WTC11 (cell line): Measurements from ENCODE around the gene ATXN7L2. TPM values are rescaled to one million over a fixed set of nuclear protein-coding genes. Genes with fewer than 3 reads are reported as not detected.

Experiments used
- ATAC-seq: fragments of 200-7000 bp; cut with Tn5 transposase; 2 replicates; pipeline ENCODE4 v1.10.0; 2021; ENCODE audit warnings: mild to moderate bottlenecking, moderate library complexity
- CTCF ChIA-PET: fragments of 300-600 bp; sonication (Branson Sonifier 250); formaldehyde crosslinking; loops from one replicate; lab custom pipeline; 2021; ENCODE audit warnings: antibody characterized with exemption; lab: Charles Lee
- POLR2A ChIA-PET: fragments of 350-600 bp; sonication (Branson Sonifier 250); formaldehyde crosslinking; loops from one replicate; lab custom pipeline; 2021; ENCODE audit warnings: antibody characterized with exemption; lab: Charles Lee
- DNase-seq: peaks from one replicate; pipeline ENCODE4 v3.0.0; 2021; ENCODE audit warnings: low spot score
- H3K27ac Mint-ChIP-seq: 2 replicates; pipeline ENCODE4 v1.8.0; 2021; ENCODE audit warnings: mixed read lengths
- H3K27me3 Mint-ChIP-seq: 2 replicates; pipeline ENCODE4 v1.8.0; 2021; ENCODE audit warnings: low read depth, mild to moderate bottlenecking, moderate library complexity, mixed read lengths
- H3K36me3 Mint-ChIP-seq: 2 replicates; pipeline ENCODE4 v1.8.0; 2021; ENCODE audit warnings: mixed read lengths
- H3K4me1 Mint-ChIP-seq: 2 replicates; pipeline ENCODE4 v1.8.0; 2022; ENCODE audit warnings: mixed read lengths
- H3K4me3 Mint-ChIP-seq: 2 replicates; pipeline ENCODE4 v1.8.0; 2021; ENCODE audit warnings: mild to moderate bottlenecking, moderate library complexity, mixed read lengths
- H3K9me3 Mint-ChIP-seq: 2 replicates; pipeline ENCODE4 v1.8.0; 2021; ENCODE audit warnings: mixed read lengths
- AR ChIP-seq: fragments of 250-450 bp; sonication (Bioruptor Pico); IDR thresholded peaks from 2 replicates; pipeline ENCODE4 v1.9.0; 2021; ENCODE audit warnings: mild to moderate bottlenecking
- E2F1 ChIP-seq: sonication (generic); formaldehyde crosslinking; IDR thresholded peaks from 2 replicates; pipeline ENCODE4 v1.8.0; 2022; ENCODE audit warnings: mild to moderate bottlenecking, missing genetic modification reagents
- FOXP1 ChIP-seq: sonication (generic); formaldehyde crosslinking; IDR thresholded peaks from 2 replicates; pipeline ENCODE4 v1.8.0; 2022; ENCODE audit warnings: missing genetic modification reagents, mild to moderate bottlenecking, moderate library complexity, borderline replicate concordance
- MLX ChIP-seq: sonication (generic); formaldehyde crosslinking; IDR thresholded peaks from 2 replicates; pipeline ENCODE4 v1.8.1; 2023; ENCODE audit warnings: mild to moderate bottlenecking, missing genetic modification reagents, moderate library complexity
- NFATC4 ChIP-seq: fragments of 250-450 bp; sonication (Bioruptor Pico); IDR thresholded peaks from 2 replicates; pipeline ENCODE4 v1.9.0; 2021; ENCODE audit warnings: mild to moderate bottlenecking
- SOX15 ChIP-seq: fragments of 250-450 bp; sonication (Bioruptor Pico); IDR thresholded peaks from 2 replicates; pipeline ENCODE4 v1.9.0; 2021; ENCODE audit warnings: mild to moderate bottlenecking
- SP1 ChIP-seq: sonication (generic); formaldehyde crosslinking; conservative IDR thresholded peaks from 2 replicates; pipeline ENCODE4 v1.8.1; 2022; ENCODE audit warnings: missing genetic modification reagents
- ZNF121 ChIP-seq: sonication (generic); formaldehyde crosslinking; IDR thresholded peaks from 2 replicates; pipeline ENCODE4 v1.8.0; 2023; ENCODE audit warnings: missing genetic modification reagents
- ZNF281 ChIP-seq: sonication (generic); formaldehyde crosslinking; IDR thresholded peaks from 2 replicates; pipeline ENCODE4 v1.8.0; 2023; ENCODE audit warnings: mild to moderate bottlenecking, missing genetic modification reagents
- ZNF425 ChIP-seq: fragments of 250-450 bp; sonication (Bioruptor Pico); conservative IDR thresholded peaks from 2 replicates; pipeline ENCODE4 v1.9.0; 2021; ENCODE audit warnings: mild to moderate bottlenecking
- total RNA-seq: library from RNA; stranded (reverse); gene quantifications from 3 replicates; pipeline ENCODE4 v1.2.3, GENCODE V29; 2021
- TF ChIP-seq, protein P1 (sequence below): fragments of 250-450 bp; sonication (Bioruptor Pico); IDR thresholded peaks from 2 replicates; pipeline ENCODE4 v1.9.0; 2021; ENCODE audit warnings: moderate library complexity, mild to moderate bottlenecking, inconsistent platforms, borderline replicate concordance
- TF ChIP-seq, protein P2 (sequence below): sonication (generic); formaldehyde crosslinking; IDR thresholded peaks from 2 replicates; pipeline ENCODE4 v1.8.0; 2022; ENCODE audit warnings: mild to moderate bottlenecking, missing genetic modification reagents
- TF ChIP-seq, protein P3 (sequence below): sonication (generic); formaldehyde crosslinking; conservative IDR thresholded peaks from 2 replicates; pipeline ENCODE4 v1.8.1; 2022; ENCODE audit warnings: mild to moderate bottlenecking, missing genetic modification reagents
- TF ChIP-seq, protein P4 (sequence below): fragments of 250-450 bp; sonication (Bioruptor Pico); IDR thresholded peaks from 2 replicates; pipeline ENCODE4 v2.1.2; 2022; ENCODE audit warnings: mild to moderate bottlenecking, moderate library complexity
- TF ChIP-seq, protein P5 (sequence below): sonication (generic); formaldehyde crosslinking; IDR thresholded peaks from 2 replicates; pipeline ENCODE4 v1.8.1; 2022; ENCODE audit warnings: missing genetic modification reagents, borderline replicate concordance

Gene ATXN7L2
- total RNA-seq, 1 experiment from 2014 or later, result 11.1 TPM

DNA sequence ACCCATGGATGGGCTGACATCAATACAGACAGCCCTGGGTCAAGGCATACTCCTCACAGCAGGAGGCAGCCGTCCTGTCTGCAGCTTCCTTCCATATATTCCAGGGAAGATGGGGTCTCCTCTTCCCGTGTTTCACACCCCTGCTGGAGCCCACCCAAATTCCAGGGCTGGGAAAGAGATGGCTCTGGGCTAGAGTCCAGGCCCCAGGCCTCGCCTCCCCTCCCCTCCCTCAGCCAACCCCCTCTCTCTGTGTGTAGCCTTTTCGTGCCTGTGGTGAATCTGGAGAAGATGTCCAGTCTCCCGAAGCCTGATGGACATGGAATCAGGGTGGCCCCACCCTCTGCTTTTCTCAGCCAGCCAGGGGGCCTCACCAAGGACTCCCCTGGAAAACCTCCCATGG, 3.6 kb downstream of the ATXN7L2 start:
- Mint-ChIP-seq H3K27ac (no peak overlapping the region), H3K9me3 (no peaks in the 10 kb centered on the region), H3K4me1 (peaks cover 27% of the 10 kb centered on the region), H3K36me3 (peaks cover 3% of the 10 kb centered on the region; the same call in 1 of the 2 replicates), H3K4me3 (no peak overlapping the region), H3K27me3 (no peaks in the 10 kb centered on the region; the same call in none of the 2 replicates)
- TF ChIP-seq SOX15 (CRISPR knock-in tag) (no peak), ZNF281 (CRISPR knock-in tag) (no peak), SP1 (no peak), FOXP1 (CRISPR knock-in tag) (no peak), ZNF121 (no peak), ZNF425 (CRISPR knock-in tag) (no peak), NFATC4 (CRISPR knock-in tag) (no peak), MLX (CRISPR knock-in tag) (no peak), E2F1 (no peak), AR (no peak)
- TF ChIP-seq, protein P1, sequence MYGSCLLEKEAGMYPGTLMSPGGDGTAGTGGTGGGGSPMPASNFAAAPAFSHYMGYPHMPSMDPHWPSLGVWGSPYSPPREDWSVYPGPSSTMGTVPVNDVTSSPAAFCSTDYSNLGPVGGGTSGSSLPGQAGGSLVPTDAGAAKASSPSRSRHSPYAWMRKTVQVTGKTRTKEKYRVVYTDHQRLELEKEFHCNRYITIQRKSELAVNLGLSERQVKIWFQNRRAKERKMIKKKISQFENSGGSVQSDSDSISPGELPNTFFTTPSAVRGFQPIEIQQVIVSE, result no peak
- TF ChIP-seq, protein P2, sequence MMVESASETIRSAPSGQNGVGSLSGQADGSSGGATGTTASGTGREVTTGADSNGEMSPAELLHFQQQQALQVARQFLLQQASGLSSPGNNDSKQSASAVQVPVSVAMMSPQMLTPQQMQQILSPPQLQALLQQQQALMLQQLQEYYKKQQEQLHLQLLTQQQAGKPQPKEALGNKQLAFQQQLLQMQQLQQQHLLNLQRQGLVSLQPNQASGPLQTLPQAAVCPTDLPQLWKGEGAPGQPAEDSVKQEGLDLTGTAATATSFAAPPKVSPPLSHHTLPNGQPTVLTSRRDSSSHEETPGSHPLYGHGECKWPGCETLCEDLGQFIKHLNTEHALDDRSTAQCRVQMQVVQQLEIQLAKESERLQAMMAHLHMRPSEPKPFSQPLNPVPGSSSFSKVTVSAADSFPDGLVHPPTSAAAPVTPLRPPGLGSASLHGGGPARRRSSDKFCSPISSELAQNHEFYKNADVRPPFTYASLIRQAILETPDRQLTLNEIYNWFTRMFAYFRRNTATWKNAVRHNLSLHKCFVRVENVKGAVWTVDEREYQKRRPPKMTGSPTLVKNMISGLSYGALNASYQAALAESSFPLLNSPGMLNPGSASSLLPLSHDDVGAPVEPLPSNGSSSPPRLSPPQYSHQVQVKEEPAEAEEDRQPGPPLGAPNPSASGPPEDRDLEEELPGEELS (CRISPR knock-in tag), result no peak
- TF ChIP-seq, protein P3, sequence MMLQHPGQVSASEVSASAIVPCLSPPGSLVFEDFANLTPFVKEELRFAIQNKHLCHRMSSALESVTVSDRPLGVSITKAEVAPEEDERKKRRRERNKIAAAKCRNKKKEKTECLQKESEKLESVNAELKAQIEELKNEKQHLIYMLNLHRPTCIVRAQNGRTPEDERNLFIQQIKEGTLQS (CRISPR knock-in tag), result no peak
- TF ChIP-seq, protein P4, sequence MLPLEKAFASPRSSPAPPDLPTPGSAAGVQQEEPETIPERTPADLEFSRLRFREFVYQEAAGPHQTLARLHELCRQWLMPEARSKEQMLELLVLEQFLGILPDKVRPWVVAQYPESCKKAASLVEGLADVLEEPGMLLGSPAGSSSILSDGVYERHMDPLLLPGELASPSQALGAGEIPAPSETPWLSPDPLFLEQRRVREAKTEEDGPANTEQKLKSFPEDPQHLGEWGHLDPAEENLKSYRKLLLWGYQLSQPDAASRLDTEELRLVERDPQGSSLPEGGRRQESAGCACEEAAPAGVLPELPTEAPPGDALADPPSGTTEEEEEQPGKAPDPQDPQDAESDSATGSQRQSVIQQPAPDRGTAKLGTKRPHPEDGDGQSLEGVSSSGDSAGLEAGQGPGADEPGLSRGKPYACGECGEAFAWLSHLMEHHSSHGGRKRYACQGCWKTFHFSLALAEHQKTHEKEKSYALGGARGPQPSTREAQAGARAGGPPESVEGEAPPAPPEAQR, result no peak
- TF ChIP-seq, protein P5, sequence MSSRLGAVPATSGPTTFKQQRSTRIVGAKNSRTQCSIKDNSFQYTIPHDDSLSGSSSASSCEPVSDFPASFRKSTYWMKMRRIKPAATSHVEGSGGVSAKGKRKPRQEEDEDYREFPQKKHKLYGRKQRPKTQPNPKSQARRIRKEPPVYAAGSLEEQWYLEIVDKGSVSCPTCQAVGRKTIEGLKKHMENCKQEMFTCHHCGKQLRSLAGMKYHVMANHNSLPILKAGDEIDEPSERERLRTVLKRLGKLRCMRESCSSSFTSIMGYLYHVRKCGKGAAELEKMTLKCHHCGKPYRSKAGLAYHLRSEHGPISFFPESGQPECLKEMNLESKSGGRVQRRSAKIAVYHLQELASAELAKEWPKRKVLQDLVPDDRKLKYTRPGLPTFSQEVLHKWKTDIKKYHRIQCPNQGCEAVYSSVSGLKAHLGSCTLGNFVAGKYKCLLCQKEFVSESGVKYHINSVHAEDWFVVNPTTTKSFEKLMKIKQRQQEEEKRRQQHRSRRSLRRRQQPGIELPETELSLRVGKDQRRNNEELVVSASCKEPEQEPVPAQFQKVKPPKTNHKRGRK (CRISPR knock-in tag), result no peak
- ChIA-PET CTCF (no interaction called here), POLR2A (no interaction called here)
- ATAC-seq, result no peak
- no peak for DNase-seq
